UCSD-AML1 (cell line): ENCODE results near the gene OBI1.

Experiments
- DNase-seq: peaks from one replicate; lab custom pipeline; 2025; ENCODE audit not compliant: unreplicated experiment; lab: John Stamatoyannopoulos, UW

The OBI1 gene

GRCh38 chr13:78592584-78592983 is 66.4 kb downstream of the OBI1 start:
- no peak for DNase-seq

DNA sequence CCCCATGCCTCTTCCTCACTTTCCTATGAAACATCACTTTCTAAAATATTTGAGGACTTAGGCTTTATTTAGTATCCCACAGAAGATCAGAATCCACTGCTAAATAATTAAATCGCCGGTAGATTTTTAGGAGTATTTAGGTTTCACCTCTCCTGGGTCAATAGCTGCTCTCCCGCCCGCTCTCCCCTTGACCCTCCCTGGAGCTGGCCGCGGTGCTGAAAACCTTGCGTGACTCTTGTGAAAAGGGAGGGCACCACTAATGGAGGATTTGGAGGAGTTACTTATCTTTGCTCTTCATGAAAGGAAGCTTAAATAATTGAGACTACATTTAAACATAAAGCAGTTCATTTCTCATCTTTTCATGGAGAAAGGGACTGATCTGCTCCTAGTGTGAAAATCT is 69.7 kb downstream of the OBI1 start:
- DNase-seq: peak; percentile 52

GRCh38 chr13:78587395-78587794 is 71.6 kb downstream of the OBI1 start:
- DNase-seq: no peak

- no peak for DNase-seq
Measured at GRCh38 chr13:78586706-78587105, 72.2 kb downstream of the OBI1 start.

GRCh38 chr13:78576261-78576660 is 82.7 kb downstream of the OBI1 start:
- no peak for DNase-seq

- DNase-seq: no peak
Measured at GRCh38 chr13:78572459-78572858, 86.5 kb downstream of the OBI1 start.

GRCh38 chr13:78569029-78569428 is 89.9 kb downstream of the OBI1 start:
- DNase-seq: no peak

DNA sequence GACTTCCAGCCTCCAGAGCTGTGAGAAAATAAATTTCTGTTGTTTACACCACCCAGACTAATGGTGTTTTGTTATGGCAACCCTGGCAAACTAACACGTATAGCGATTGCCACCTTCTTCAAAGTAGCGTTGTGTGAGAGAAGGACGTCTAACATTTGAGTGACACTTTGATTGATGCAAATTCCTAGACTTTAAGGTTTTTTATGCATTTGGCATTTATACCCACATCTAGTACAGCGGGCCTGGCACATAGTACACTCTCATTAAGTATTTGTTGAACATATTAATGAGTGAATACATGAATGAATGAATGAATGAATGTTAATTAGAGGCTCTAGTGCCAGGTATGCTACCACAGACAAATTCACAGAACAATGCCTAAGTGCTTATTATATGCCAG is 92.3 kb downstream of the OBI1 start:
- no peak for DNase-seq
